ENCODE measurements around the gene CSTB. TPM values are rescaled to one million over a fixed set of nuclear protein-coding genes. Genes with fewer than 3 reads are reported as not detected.

CSTB gene
- polyA plus RNA-seq, 5 donors = 32.3 to 47.1 (median 41.5) TPM

DNA sequence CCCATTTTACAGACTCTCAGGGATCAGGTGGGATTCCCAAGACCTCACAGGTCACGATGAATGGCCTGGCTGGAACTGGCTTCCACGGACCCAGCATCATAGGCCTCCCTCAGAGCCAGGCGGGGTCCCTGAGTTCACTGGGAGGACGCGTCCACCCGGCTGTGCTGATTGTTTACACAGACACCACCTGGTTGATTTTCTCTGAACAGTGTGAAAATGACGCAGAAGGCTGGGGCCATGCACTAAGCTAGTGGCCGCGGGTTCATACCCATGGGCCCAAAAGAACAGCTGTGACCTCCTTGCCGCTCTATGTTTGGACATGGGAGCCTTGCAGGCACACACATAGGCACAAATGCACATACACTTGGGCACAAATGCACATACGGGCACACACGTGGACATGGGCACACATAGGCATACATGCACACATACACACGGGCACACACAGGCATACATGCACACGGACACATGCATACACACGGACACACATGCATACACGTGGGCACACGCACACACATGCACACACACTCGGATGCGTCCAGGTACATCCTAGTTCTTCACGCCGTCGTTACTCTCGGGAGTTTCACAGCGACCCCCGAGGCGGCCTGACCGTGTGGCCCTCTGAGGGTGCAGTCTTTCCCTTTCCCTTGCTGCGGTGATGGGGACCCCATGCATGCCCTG lies 23.2 kb downstream of the CSTB start:
- no peak for DNase-seq

DNA sequence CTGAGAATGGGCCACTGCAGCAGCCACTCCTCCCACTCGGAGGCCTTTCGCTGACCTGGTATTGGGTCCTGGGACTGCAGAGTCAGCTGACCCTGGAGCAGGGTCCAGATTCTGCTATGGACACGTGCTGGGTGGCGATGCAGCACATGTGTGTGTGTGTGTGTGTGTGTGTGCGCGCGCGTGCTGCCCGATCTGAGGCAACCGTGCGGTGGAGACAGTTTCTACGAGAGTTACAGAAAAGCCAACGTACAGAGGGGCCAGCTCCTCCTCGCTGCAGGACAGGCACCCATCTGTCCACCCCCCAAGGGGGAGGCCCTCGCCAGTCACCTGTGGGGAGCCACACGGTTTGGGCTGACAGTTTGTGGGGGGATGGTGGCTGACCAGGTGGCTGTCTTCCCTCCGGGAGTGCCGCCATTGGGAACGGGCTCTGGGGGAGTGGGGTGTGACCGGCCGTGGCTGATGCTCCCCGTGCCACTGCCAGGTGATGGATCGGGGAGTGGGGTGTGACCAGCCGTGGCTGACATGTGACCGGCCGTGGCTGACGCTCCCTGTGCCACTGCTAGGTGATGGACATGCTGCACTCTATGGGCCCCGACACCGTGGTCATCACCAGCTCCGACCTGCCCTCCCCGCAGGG lies 24.0 kb downstream of the CSTB start:
- DNase-seq = no peak

DNA sequence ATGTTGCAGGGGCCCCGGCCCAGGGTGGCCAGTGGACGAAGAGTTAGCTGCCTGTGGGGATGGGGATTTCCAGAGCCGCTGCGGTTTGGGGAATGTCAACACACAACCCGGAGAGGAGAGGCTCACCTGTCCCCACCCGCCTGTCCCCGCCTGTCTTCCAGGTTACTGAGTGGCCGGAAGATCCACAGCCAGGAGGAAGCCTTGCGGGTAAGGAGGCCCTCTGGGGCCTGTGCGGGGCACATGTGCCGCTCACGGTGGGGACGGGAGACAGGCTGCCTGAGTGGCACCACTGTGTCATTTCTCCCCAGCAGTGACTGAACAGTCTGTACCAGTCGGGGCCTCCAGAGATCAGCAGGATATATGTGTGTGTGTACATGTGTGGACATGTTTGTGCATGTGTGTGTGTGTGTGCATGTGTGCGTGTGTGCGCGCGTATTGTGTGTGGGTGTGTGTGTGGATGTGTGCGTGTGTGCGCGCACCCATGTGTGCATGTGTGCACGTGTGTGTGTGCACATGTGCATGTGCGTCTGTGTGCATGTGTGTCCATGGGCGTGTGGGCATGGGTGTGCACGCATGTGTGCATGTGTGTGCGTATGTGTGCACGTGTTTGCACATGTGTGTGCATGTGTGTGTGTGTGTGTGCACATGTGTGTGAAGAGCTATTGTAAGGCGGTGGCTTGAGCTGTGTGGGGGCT lies 25.6 kb downstream of the CSTB start:
- no peak for DNase-seq

DNA sequence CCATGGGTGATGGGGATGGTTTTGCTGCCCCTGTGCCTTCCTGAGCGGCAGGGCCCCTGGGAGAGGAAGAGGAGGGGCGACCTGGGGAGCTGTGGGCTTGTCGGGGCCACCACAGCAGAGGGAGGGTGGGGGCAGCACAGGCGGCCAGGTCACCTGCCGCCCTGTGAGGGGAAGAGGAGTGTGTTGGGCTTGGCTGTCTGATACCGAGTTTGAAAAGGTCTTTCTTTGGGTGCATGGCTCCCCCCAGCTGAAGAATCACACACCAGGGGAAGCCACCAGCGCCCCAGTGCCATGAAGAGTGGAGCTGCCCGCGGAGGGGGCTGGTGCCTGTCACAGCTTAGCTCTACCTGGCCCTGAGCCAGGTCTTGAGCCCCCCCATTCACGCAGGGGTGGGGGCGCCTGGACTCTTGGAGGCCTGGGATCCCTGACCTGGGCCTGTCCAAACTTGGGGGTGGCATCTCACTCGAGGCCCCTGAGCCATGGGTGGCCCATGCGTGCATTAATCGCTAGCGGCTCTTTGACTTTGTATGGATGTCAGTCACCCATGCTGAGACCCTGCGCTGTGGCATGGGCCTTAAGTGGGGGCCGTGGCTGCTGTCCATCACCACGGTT lies 26.4 kb downstream of the CSTB start:
- DNase-seq = no peak

DNA sequence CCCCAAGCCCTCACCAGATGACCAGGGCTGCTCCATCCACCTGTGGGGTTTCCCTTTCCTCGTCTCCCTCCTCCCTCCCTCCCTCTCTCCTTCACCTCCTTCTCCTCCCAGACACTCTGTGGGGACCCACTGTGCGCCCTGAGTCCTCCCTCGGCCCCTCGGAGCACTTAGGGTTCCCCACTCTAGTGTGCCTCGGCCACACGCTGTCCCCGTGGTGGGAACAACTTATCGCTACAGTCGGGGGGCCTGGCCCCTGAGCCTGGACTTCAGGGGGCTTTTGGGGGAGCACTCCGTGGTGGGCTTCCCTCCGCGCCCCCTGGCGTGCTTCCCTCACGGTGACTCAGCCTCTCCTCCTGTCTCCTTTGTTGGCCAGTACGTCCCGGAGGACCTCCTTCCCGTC lies 27.5 kb downstream of the CSTB start:
- DNase-seq = no peak

DNA sequence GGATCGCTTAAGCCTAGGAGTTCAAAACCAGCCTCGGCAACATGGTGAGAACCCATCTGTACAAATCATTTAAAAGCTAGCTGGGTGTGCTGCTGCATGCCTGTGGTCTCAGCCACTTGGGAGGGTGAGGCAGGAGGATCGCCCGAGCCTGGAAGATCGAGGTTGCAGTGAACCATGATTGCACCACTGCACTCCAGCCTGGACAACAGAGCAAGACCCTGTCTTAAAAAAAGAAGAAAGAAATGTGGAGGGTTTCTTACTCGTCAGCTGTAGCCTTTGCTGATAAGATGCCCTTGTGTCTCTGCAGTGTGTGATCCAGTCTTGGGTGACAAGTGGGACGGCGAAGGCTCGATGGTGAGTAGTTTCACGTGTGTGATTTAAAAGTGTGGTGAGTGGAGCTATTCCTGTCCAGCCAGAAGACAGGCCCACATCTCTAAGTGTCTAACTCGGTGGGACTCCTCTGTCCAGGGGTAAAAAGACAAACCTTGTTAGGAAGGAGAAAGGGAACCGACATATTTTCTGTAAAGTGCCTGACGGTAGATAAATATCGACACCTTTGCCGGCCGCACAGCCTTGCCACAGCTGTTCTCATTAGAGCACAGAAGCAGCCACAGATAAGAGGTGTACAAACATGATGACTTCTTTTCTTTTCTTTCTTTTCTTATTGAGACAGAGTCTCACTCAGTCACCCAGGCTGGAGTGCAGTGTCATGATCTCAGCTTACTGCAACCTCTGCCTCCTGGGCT lies 30.2 kb downstream of the CSTB start:
- DNase-seq = no peak

DNA sequence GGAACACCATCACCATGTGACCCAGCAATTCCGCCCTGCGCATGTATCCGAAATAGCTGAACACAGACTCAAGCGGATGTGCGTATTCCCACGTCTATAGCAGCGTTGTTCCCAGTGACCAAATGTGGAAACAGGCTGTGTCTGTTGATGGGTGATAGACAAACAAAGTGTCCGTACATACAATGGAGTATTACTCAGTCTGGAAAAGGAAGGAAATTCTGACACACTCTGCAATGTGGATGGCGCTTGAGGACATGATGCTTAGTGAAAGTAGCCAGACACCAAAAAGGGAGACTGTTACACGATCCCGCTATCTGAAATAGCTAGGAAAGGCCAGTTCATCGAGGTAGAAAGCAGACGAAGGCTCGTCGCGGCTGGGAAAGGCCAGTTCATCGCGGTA lies 31.4 kb downstream of the CSTB start:
- no peak for DNase-seq

DNA sequence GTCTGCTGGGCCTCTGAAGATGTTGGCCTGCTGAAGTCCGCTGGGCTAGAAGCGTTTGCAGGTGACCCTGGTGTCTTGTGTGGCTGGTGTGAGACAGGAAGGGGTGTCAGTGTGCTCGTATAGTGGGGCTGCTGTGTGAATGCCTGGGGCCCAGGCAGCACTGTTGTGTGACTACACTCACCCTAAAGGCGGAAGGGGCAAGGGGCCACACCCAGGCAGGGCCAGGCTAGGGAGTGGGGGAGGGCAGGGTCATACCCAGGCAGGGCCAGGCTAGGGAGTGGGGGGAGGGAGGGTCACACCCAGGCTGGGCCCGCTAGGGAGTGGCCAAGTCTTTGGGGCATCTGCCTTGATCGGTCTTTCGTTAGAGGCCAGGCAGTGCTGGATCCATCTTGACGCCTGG lies 32.2 kb downstream of the CSTB start:
- no peak for DNase-seq

DNA sequence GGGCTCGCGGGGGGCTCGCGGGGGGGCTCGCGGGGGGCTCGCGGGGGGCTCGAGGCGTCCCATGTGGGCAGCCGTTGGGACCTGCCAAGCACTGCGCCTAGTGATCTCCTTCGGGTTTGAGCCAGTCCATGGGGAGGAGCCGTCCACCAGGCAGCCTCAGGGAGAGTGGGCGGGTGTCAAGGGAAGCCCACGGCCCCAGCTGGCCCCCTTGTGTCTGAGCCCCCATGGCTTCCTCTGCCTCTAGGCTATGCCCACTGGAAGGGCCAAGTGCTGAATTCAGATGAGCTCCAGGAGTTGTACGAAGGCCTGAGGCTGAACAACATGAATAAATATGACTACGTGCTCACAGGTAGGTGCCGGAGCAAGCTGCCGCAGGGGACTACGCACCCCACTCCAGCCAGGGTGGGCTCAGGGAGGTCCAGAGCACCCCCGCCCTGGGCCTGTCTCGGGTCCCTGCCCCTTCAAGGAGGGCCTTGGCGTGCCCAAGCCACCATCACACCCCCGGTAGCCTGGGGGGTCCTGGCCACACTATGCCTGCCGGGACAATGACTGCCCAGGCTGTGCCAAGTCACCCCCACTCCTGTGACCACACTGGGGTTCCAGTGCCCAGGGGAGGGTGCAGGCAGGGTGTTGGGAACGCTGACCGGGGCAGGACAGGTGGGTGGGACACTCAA lies 34.5 kb downstream of the CSTB start:
- DNase-seq = no peak

DNA sequence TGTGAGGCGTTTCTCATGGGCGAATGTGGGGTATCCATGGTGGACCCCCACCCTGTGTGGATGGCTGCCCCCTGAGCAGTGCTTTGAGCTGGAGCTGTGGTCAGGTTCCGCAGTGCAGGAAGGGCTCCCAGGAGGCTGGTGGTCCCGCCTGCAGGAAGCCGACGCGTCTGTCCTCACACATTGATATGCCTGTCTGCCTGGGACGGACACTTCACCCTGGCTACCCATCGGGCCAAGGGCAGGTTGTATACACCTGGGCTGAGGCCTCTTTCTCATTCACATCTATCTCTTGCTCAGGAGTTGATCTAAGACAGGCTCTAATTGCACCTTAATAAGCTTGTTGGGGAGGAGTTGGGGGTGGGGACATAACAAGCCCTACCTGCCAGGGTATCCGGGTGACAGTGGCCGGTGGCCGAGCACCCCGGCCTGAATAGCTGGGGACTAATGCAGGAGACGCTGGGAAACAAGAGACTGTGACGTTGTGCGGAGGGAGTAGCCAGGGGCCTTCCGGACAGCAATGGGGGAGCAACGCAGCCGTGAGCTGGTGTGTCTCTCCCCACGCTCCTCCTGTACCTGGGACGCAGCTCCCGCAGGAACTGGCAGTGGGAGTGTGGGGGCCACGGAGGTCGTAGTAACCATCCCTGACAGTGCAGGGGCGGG lies 35.5 kb downstream of the CSTB start:
- DNase-seq = peak; percentile 55 to 70

DNA sequence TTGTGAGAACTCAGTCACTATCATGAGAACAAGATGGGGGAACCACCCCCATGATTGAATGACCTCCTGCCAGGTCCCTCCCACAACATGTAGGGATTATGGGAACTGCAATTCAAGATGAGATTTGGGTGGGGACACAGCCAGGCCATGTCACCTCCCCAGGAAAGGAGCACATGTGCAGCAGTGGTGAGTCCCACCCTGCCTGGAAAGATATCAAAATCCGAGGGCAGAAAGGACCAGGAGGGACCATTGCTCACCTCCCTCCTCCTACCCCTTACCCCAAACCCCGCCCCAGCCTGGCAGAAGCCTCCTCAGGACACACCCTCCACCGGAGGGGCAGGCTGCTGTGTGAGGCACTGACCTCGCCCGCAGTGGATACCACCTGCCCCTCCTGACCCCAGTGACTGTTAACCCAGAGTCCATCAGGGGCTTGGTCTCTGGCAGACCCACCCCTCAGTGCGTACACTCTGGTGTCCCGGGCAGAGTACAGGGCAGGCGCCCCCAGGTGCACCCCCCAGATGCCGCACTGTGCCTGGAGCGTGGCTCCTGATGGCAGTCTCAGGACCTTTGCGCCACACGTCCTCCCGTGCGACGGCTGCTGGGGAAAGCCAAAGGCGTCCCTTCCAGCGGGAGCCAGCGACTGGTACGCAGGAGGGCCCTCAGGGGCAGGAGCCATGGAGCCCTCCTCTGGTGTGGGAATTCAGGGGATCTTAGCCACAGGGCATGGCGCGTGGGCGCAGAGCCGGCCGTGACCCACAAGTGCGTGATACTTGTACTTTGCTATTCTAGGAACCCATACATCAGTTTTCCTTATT lies 36.3 kb downstream of the CSTB start:
- no peak for DNase-seq

DNA sequence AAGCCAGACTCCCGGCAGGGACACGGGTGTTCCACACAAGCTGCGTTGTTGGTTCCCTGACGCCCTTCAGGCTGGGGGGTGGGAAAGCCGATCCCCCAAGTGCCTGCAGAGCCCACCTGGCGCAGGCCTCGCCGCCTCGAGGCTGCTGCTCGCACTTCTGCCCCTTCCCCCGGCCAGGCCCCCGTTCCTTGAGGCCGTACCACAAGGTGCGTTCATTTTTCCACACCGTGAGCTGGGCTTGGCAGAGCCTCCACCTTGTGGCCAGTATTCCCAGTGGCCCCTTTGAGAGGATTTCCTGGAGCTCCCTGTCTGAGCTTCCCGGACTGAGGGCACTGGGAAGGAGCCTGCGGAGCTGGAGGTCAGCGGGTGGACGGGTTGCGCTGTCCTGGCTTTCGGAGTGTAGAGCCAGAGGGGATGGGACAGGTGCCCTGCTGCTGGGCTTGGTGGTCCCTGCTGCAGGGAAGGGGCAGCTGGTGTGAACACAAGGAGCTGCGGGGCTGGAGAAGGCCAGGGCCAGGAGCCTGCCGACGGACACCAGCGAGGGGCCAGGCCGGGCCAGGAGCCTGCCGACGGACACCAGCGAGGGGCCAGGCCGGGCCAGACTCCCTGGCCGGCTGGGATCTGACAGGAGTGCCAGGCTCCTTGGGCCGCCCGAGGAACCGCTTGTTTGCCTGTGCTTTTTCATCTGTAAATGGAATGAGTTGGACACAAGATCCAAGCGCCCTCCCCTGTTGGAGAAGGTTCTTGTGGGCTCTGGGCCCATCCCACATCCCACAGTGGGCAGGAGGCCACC lies 38.8 kb downstream of the CSTB start:
- DNase-seq = no peak

DNA sequence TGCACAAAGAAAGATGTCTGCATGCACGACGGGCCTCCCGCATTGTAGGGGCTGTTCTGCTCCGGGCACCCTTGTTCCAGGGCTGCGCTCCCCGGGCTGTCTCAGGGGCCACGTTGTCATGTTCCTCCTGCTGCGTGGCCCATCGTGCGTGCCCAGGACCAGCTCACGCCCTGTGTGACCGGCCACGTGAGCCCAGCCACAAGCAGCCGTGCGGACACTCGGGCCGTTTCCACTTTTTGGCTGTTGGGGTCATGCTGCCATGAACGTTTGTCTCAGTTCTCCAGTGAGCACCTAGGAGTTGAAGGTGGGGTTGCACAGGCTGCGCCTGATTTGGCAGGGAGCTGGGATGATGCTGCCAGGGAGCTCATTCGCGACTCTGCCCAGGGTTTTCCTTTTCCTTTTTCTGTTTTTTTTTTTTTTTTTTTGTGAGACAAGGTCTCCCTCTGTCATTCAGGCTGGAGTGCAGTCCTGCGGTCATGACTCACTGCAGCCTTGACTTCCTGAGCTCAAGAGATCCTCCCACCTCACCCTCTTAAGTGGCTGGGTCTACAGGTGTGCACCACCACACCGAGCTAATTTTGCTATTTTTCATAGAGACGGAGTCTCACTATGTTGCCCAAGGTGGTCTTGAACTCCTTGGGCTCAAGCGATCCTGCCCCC lies 39.8 kb downstream of the CSTB start:
- no peak for DNase-seq

DNA sequence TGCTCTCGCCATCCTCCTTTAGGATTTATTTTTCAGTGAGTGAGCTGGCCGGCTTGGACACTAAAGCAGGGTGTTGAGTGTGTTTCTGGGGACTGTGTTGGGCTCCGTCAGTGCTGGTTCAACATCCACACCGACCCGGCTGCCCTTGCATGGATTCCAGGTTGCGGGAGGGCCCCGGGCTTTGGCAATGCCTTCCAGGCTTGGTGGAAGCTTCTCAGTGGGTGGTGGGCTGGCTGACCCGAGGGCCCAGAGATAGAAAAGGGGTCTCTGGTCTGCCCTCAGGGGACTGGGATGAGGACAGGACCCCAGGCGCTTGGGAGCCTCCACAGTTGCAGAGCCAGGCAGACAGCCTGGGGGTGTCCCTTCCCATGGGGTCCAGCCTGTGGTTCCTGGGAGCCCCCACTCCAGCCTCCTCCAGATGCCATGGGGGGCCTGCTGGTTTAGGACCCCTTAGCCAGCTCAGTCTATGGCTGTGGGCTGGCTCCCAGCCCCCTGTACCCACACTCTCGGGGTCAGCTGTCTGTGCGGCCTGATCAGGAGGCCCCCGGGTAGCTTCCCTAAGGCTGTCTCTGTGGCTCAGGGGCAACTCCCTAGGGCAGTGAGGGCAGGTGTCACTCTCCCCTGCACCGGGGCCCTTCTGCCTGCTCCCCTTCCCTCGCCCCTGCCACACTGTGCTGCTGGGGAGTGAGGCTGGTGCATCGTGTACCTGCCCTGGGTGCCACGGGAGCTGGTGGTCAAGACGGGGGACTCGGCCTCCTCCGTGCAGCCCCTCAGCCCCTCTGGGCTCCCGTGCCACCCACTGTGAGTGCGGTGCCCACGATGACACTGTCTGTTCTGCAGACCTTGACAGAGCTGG lies 40.6 kb downstream of the CSTB start:
- DNase-seq = no peak

DNA sequence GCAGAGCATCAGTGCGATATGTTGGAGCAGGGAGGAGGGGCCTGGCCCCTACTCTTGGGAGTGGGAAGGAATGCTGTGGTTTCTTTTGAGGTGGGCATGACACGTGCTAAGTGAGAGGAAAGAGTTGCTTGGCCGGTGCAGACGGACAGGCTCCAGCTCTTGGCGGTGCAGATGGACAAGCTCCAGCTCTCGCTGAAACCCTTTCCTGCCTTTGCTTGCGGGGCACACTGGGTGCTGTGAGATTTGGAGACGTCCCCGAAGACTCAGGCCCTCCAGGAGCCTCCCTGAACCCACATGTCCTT lies 41.2 kb downstream of the CSTB start:
- DNase-seq = peak in 1 of 2 donors; percentile 13

DNA sequence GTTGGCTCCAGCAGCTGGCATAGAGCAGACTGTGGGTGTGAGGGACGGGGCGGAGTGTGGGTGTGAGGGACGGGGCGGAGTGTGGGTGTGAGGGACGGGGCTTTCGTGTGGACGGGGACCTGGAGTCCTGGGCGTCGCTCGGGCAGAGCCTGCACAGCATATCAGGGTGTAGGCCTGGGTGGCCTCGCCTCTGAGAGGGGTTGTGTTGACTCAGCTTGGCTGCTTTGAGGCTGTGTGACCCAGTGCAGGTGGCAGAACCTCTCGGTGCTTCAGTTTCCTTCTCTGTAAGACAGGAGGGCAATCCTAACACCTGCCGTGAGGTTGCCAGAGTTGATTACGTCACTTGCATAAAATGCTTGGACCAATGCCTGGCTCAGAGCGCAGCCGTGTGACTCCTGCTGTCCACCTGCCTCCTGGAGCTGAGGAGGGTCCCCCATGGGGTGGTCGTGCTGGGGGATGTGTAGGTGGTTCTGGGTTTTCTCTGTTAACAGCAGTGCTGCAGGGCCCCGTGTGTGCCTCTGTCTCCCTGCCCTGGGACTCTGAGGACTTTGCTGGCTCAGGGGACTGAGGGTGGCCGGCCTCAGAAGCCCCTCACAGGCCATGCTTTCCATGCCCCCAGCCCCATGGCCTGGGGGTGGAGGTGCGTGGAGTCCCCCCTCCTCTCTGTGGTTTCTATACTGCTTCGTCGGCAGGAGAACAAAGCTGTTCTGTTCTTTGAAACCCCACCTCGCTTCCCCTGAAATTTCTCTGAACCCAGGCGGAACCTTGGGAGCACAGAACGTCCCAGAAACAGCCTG lies 41.8 kb downstream of the CSTB start:
- DNase-seq = no peak

DNA sequence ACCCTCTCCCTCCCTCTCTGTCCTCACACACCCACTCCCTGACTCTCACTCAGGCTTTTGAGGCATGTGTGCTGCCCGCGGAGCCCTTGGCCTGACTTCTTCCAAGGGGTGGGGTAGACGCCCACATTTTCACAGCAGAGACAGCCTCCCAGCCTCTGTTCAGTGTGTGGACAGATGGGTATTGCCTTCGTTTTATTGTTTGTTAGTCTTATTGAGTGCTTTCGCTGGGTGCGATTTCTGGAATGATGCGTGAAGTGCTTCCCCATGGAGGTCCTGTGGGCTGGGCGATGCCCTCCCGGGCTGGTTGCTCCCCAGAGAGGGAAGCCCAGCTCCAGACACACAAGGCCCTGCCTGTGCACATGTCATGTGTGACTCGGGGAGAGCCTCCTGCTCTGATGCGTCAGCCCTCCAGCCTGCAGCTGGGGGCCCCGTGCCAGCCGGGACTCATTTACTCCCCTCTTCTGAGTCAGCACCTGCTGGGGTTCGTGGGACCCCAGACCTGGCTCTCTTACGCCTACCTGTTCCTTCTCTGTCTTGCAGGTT lies 42.5 kb downstream of the CSTB start:
- no peak for DNase-seq
